ENCODE results near the gene MICOS13.

The MICOS13 gene

DNA sequence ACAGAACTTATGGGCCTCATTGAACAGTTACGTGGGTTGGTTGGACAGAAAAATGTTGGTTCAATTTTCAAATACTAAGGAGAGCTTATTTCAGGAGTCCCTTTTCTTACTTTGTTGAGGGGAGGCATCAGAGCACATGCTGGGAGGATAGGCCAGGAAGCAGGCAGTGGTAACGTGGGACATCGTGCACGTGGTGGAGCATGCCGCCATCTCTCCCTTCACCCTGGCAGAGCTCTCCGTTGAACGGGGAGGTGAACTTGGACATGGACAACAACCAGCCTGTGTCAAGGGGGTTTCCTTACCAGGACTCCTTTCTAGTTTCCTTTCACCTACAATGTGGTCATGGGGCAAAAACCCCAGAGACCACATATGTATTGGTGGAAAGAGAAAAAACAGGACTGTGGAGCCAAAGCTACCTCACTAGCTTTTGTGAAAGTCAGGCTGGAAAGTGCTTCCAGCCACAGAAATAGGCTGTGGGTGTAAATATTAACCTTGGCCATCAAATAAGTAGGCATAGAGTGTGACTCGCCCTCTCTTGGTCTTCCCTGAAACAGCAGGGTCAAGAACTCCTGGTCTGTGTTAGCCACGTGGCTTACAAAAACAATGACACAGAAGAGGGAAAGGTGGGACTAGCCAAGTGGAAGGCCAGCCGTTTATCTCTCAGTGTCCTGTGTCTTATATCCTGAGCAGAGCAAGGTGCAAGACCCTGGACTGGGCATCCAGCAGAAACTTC lies 14.4 kb downstream of the MICOS13 start:
- DNase-seq = no peak

GRCh38 chr19:5664515-5664914 lies 15.8 kb downstream of the MICOS13 start:
- DNase-seq = no peak

DNA sequence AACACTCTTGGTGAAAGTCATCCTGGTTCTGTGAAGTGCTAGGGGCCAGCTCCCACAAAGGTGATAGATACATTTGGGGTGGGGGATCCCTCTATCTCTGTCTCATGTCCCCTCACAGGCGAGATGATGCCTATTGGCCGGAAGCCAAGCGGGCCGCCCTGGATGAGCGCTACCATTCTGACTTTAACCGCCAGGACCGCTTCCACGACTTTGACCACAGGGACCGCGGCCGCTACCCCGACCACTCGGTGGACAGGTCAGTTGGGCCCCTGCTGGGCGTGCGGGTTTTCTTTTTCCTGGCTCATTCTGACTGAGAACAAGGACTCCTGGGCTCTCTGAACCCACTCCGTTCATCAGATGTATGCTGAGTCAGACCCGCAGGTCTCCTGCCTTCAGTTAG lies 16.4 kb downstream of the MICOS13 start:
- DNase-seq = no peak

- no peak for DNase-seq
Observed at GRCh38 chr19:5661483-5661882, 18.8 kb downstream of the MICOS13 start.

- DNase-seq = no peak
Observed at GRCh38 chr19:5655412-5655811, 24.9 kb downstream of the MICOS13 start.

- no peak for DNase-seq
Observed at GRCh38 chr19:5654931-5655330, 25.4 kb downstream of the MICOS13 start.

- no peak for DNase-seq
Observed at GRCh38 chr19:5652261-5652660, 28.1 kb downstream of the MICOS13 start.

- DNase-seq = no peak
Observed at GRCh38 chr19:5651361-5651760, 29.0 kb downstream of the MICOS13 start.

GRCh38 chr19:5648464-5648863 lies 31.9 kb downstream of the MICOS13 start:
- no peak for DNase-seq

GRCh38 chr19:5646703-5647102 lies 33.6 kb downstream of the MICOS13 start:
- DNase-seq = no peak

DNA sequence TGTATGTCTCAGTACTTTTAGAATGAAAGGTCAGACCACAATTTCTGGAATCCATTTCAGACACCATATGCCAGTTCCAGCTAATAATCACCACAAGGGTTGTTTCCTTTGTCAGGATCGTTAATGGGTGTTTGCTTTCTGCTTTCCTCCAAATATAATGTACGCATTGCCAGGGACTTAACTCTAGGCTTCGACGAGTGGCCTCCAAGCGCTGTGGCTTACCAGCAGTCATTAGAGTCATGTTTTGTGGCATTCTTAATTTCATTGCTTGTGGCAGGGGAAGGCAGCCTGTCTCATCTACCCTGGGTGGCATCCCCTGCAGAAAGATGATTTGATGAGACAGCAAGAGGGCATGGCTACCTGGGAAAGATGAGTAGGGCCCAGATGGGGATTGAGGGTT lies 34.9 kb downstream of the MICOS13 start:
- DNase-seq = no peak

DNA sequence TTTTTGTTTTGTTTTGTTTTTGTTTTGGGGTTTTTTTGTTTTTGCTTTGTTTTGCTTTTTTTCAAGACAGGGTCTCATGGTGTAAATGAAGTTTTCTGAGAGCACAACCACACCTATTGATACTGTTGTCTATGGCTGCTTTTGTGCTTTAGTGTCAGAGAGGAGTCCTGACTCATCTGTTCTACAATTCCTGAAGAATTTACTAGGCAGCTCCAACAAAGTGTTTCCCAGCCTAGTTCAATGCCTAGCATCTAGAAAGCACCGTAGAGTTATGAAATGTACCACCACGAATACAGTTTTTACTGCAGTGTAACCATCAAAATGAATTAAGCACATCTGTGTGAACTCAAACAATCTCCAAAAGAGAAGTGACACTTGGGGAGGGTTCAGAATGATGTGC lies 36.3 kb downstream of the MICOS13 start:
- no peak for DNase-seq

- no peak for DNase-seq
Observed at GRCh38 chr19:5643060-5643459, 37.3 kb downstream of the MICOS13 start.

GRCh38 chr19:5642204-5642603 lies 38.1 kb downstream of the MICOS13 start:
- DNase-seq = no peak

DNA sequence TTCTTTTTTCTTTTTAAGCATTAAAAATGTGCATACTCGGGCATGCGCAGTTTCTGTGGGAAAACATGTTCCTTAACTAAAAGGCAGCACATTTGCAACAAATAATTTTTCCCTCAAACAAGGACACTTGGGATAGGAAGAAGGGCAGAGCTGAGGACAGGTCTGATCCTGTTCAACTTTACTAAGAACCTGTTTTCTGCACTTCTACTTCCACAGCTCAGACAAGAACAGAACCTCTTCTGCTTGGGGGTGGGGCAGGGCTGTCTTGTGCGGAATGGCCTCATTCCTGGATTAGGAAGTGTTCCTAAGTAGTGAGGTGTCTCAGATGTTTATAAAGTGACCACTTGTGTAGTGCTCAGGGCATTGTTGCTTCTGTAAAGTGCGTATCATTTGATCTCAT lies 39.1 kb downstream of the MICOS13 start:
- DNase-seq = no peak

DNA sequence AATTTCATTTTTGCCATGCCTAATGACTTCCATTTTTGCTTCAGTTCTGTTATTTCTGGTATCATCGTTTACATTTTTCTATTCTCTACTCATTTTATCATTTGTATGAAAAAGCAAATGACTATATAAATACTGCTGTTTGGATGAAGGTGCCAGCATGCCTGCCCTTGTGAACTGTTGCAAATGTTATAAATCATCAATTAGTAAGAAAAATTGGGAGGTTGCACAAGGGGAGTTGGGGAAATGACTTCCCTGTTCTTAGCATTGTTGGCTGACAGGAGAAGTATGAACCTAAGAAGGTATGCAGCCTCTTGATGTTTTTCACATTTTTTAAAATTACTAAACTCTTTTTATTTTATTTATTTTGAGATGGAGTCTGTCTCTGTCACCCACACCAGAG lies 42.3 kb downstream of the MICOS13 start:
- no peak for DNase-seq

DNA sequence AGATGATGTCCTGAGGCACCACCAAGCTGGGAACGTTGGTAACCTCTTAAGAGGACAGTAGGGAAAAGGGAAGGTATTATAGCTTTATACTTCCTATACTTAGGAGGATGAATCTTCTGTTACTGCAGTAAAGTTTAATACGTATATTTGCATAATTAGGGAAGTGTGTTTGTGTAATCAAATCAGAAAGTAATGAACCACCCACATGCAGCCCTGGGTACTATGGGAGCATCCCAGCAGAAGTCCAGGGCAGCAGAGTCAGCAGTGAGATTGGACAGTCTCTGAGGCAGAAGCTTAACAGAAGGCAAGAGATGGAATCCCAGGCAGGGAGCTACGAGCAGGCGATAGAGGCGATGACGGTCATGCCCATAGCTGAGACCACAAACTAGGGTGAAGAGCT lies 44.9 kb downstream of the MICOS13 start:
- DNase-seq = no peak

GRCh38 chr19:5632657-5633056 lies 47.7 kb downstream of the MICOS13 start:
- no peak for DNase-seq

DNA sequence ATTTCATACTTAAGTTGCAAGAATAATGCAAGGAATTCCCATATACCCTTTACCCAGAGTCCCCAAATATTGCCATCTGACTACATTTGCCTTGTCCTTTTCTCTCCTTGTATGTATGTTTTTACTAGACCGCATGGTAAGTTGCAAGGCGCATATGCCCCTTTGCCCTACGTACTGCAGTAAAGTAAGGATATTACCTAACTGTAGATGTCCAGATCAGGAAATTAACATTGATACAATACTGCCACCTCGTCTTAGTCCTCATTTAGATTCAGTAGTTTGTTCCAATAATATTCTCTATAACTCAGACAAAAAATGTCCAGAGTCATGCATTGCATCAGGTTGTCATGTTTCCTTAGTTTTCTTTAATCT lies 48.1 kb downstream of the MICOS13 start:
- no peak for DNase-seq

DNA sequence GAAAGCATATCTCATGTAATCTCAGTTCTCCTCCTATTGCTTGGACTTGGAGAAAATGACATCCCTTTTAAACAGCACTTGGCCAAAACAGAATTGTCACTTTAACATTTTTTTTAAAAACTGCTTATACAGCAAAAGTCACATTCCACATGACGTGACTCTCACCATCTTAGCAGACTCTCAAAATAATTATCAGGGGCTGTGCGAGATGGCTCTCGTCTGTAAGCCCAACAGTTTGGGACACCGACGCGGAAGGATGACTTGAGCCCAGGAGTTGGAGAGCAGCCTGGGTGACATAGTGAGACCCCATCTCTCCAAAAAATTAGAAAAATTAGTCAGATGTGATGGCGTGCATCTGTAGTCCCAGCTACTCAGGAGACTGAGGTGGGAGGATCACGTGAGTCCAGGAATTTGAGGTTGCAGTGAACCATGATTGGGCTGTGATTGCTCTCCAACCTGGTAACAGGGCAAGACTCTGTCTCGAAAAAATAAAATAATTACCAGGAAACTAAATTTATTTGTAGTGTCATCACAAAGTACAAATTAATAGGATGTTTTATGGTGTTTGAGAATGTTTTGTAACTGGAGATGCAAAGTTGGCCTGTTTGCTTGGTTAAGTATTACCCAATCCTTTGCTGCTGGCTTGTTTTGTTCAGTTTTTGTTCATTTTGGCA lies 48.6 kb downstream of the MICOS13 start:
- no peak for DNase-seq

DNA sequence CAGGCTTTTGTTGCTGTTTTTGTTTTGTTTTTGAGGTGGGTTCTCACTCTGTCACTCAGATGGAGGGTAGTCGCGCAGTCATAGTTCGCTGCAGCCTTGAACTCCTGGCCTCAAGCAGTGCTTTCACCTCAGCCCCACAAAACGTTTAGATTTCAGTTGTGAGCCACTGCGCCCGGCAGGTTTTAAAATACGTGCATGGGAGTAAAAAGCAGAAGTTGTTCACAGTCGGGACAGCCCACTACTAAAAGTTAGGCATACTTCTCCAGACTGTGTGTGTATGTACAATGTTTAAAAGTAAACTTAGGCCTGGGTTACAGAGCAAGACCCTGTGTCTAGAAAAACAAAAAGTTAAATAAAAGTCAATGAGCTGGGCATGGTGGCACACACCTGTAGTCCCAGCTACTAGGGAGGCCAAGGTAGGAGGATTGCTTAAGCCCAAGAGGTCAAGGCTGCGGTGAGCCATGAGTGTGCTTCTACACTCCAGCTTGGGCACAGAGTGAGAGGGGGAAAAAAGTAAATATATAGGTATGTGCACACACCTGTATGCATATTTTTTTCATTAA lies 51.3 kb downstream of the MICOS13 start:
- no peak for DNase-seq

- DNase-seq = no peak
Observed at GRCh38 chr19:5628461-5628860, 51.9 kb downstream of the MICOS13 start.
